ENCODE measurements around the gene CHMP1A. TPM values are rescaled to one million over a fixed set of nuclear protein-coding genes. Genes with fewer than 3 reads are reported as not detected.

CHMP1A gene
- total and polyA plus RNA-seq, 4 donors = 45.5 to 112 (median 73.9) TPM

DNA sequence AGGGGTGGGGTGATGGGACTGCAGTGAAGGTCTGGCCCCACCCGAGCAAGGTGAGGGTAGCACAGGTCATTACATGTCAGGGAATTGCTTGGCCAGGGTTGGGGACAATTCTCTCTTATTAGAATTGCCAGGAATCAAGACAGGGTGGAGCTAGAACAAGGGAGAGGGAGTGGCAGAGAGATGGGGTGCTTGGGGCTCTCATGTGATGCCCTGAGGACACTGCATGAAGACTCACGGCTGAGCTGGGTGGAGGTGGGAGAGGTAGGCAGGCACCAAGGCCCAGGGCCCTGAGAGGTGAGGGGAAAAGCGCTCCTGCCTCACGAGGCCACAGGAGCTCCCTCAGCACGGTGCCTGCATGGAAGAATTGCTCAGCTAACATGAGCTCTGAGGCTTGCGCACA is 40.5 kb downstream of the CHMP1A start:
- no peaks in the 10 kb centered on the region for H3K27me3 ChIP-seq (ENCODE audit: control insufficient read depth in 1 of 2, insufficient read depth in 2 of 2, low read length in 1 of 2)
- 52 to 60% methylated on average over 6 of the region's 6 CpGs for WGBS, 2 donors

GRCh38 chr16:89616623-89617022 is 40.9 kb downstream of the CHMP1A start:
- H3K4me1 ChIP-seq (ENCODE audit: control insufficient read depth in 1 of 2, insufficient read depth in 2 of 2, low read length in 2 of 2) = no peaks in the 10 kb centered on the region
- ATAC-seq (ENCODE audit: low FRiP score) = no peak
- no peaks in the 10 kb centered on the region for H3K36me3 ChIP-seq (ENCODE audit: control insufficient read depth in 1 of 2, insufficient read depth in 2 of 2, low read length in 1 of 2)
- no peak for DNase-seq
- WGBS, 2 donors = 82 to 85% methylated on average over 20 of the region's 20 CpGs
- H3K27me3 ChIP-seq (ENCODE audit: control insufficient read depth in 1 of 2, insufficient read depth in 2 of 2, low read length in 1 of 2) = no peaks in the 10 kb centered on the region
- H3K9me3 ChIP-seq (ENCODE audit: control insufficient read depth, low read length) = no peaks in the 10 kb centered on the region
- no peak overlapping the region for H3K4me3 ChIP-seq (ENCODE audit: low read length in 2 of 2)
- intact Hi-C loops (cut with DNase I) = no loop called here
- no peak overlapping the region for H3K27ac ChIP-seq (ENCODE audit: low read depth in 1 of 2, low read length in 2 of 2)

More for the DNA sequence above, 40.5 kb downstream of the CHMP1A start:
- H3K9me3 ChIP-seq (ENCODE audit: control insufficient read depth, low read length) = no peaks in the 10 kb centered on the region
- ATAC-seq (ENCODE audit: low FRiP score) = no peak
- intact Hi-C loops (cut with DNase I) = no loop called here
- no peak overlapping the region for H3K27ac ChIP-seq (ENCODE audit: low read depth in 1 of 2, low read length in 2 of 2)
- H3K4me3 ChIP-seq (ENCODE audit: low read length in 2 of 2) = no peak overlapping the region
- H3K36me3 ChIP-seq (ENCODE audit: control insufficient read depth in 1 of 2, insufficient read depth in 2 of 2, low read length in 1 of 2) = no peaks in the 10 kb centered on the region
- DNase-seq = no peak
- no peaks in the 10 kb centered on the region for H3K4me1 ChIP-seq (ENCODE audit: control insufficient read depth in 1 of 2, insufficient read depth in 2 of 2, low read length in 2 of 2)

DNA sequence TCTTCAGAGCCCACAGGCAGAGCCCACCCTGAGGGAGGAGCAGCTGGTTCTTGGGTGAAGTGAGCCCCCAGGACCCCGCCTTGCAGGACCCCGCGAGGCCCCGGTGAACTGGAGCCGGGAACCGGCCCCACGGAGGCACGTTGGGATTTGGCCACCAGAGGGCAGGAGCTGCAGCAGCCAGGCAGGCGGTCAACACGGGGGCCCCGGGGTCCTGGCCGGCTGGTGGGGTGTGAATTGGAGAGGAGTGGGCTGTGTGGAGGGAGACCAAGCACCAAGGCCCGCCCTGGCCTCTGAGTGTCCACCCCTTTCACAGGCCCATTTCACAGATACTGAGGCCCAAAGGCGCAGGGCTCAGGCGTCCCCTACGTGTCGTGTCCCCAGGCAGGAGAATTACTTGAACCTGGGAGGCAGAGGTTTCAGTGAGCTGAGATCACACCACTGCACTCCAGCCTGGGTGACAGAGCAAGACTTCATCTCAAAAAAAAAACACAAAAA is 41.9 kb downstream of the CHMP1A start:
- 24 to 26% methylated on average over 17 of the region's 17 CpGs for WGBS, 2 donors
- H3K27ac ChIP-seq (ENCODE audit: low read depth in 1 of 2, low read length in 2 of 2) = no peak overlapping the region
- H3K4me1 ChIP-seq (ENCODE audit: control insufficient read depth in 1 of 2, insufficient read depth in 2 of 2, low read length in 2 of 2) = no peaks in the 10 kb centered on the region
- no peak overlapping the region for H3K4me3 ChIP-seq (ENCODE audit: low read length in 2 of 2)
- H3K27me3 ChIP-seq (ENCODE audit: control insufficient read depth in 1 of 2, insufficient read depth in 2 of 2, low read length in 1 of 2) = no peaks in the 10 kb centered on the region
- DNase-seq (no peak), ATAC-seq (ENCODE audit: low FRiP score) (no peak)
- intact Hi-C loops (cut with DNase I) = no loop called here
- no peaks in the 10 kb centered on the region for H3K9me3 ChIP-seq (ENCODE audit: control insufficient read depth, low read length)
- no peaks in the 10 kb centered on the region for H3K36me3 ChIP-seq (ENCODE audit: control insufficient read depth in 1 of 2, insufficient read depth in 2 of 2, low read length in 1 of 2)

DNA sequence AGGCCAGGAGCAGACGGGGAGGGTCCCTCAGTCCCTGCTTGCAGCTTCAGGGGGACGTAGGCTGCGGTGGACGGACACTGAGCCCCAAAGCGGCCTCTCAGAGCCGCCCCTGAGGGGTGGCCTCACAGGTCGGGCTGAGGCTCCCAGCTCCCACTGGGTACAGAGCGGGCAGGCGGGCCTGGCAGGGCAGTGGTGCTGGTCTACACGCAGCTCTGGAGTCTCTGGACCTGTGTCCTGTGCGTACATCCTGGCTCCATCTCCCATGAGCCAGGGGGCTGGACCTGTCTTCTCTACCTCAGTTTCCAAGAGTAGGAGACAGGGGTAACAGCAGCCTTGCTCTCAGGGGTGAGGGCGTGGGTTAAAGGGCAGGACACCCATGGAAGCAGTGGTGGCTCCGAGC is 42.3 kb downstream of the CHMP1A start:
- Histone ChIP-seq H3K9me3 (ENCODE audit: control insufficient read depth, low read length) (no peaks in the 10 kb centered on the region), H3K4me1 (ENCODE audit: control insufficient read depth in 1 of 2, insufficient read depth in 2 of 2, low read length in 2 of 2) (no peaks in the 10 kb centered on the region), H3K4me3 (ENCODE audit: low read length in 2 of 2) (no peak overlapping the region), H3K27me3 (ENCODE audit: control insufficient read depth in 1 of 2, insufficient read depth in 2 of 2, low read length in 1 of 2) (no peaks in the 10 kb centered on the region), H3K27ac (ENCODE audit: low read depth in 1 of 2, low read length in 2 of 2) (no peak overlapping the region), H3K36me3 (ENCODE audit: control insufficient read depth in 1 of 2, insufficient read depth in 2 of 2, low read length in 1 of 2) (no peaks in the 10 kb centered on the region)
- DNase-seq = no peak
- no peak for ATAC-seq (ENCODE audit: low FRiP score)
- intact Hi-C loops (cut with DNase I) = no loop called here
- WGBS, 2 donors = 75 to 76% methylated on average over 13 of the region's 13 CpGs

- no peak overlapping the region for H3K27ac ChIP-seq (ENCODE audit: low read depth in 1 of 2, low read length in 2 of 2)
- H3K27me3 ChIP-seq (ENCODE audit: control insufficient read depth in 1 of 2, insufficient read depth in 2 of 2, low read length in 1 of 2) = no peaks in the 10 kb centered on the region
Observed at GRCh38 chr16:89613954-89614459, 43.5 kb downstream of the CHMP1A start.

GRCh38 chr16:89613231-89613953 is 44.1 kb downstream of the CHMP1A start, which contains the start of gene DPEP1:
Gene DPEP1 (plus strand): TSS chr16:89613642. CDS start chr16:89630411, 16,769 bp downstream.
- ATAC-seq (ENCODE audit: low FRiP score) = no peak
- no peak within 1 kb of the TSS for H3K4me3 ChIP-seq (ENCODE audit: low read length in 2 of 2)
- H3K4me1 ChIP-seq (ENCODE audit: control insufficient read depth in 1 of 2, insufficient read depth in 2 of 2, low read length in 2 of 2) = no peaks in the 10 kb centered on the region
- no peaks in the 10 kb centered on the region for H3K9me3 ChIP-seq (ENCODE audit: control insufficient read depth, low read length)
- intact Hi-C loops (cut with DNase I) = no loop called here
- no peak for DNase-seq
- no peaks in the 10 kb centered on the region for H3K27me3 ChIP-seq (ENCODE audit: control insufficient read depth in 1 of 2, insufficient read depth in 2 of 2, low read length in 1 of 2)
- WGBS, 2 donors = 76 to 78% methylated on average over 19 of the region's 19 CpGs
- no peak within 1 kb of the TSS for H3K27ac ChIP-seq (ENCODE audit: low read depth in 1 of 2, low read length in 2 of 2)
- H3K36me3 ChIP-seq (ENCODE audit: control insufficient read depth in 1 of 2, insufficient read depth in 2 of 2, low read length in 1 of 2) = no peaks in the 10 kb centered on the region

More at GRCh38 chr16:89613954-89614459, 43.5 kb downstream of the CHMP1A start:
- no peaks in the 10 kb centered on the region for H3K36me3 ChIP-seq (ENCODE audit: control insufficient read depth in 1 of 2, insufficient read depth in 2 of 2, low read length in 1 of 2)
- WGBS, 2 donors = 89 to 90% methylated on average over 22 of the region's 22 CpGs
- no peaks in the 10 kb centered on the region for H3K9me3 ChIP-seq (ENCODE audit: control insufficient read depth, low read length)
- H3K4me1 ChIP-seq (ENCODE audit: control insufficient read depth in 1 of 2, insufficient read depth in 2 of 2, low read length in 2 of 2) = no peaks in the 10 kb centered on the region
- H3K4me3 ChIP-seq (ENCODE audit: low read length in 2 of 2) = no peak overlapping the region
- ATAC-seq (ENCODE audit: low FRiP score) = no peak
- intact Hi-C loops (cut with DNase I) = no loop called here
- no peak for DNase-seq

- 83 to 85% methylated on average over 20 of the region's 20 CpGs for WGBS, 2 donors
- Histone ChIP-seq H3K27me3 (ENCODE audit: control insufficient read depth in 1 of 2, insufficient read depth in 2 of 2, low read length in 1 of 2) (no peaks in the 10 kb centered on the region), H3K4me1 (ENCODE audit: control insufficient read depth in 1 of 2, insufficient read depth in 2 of 2, low read length in 2 of 2) (no peaks in the 10 kb centered on the region), H3K4me3 (ENCODE audit: low read length in 2 of 2) (no peak overlapping the region), H3K9me3 (ENCODE audit: control insufficient read depth, low read length) (no peaks in the 10 kb centered on the region), H3K36me3 (ENCODE audit: control insufficient read depth in 1 of 2, insufficient read depth in 2 of 2, low read length in 1 of 2) (no peaks in the 10 kb centered on the region), H3K27ac (ENCODE audit: low read depth in 1 of 2, low read length in 2 of 2) (no peak overlapping the region)
- intact Hi-C loops (cut with DNase I) = no loop called here
- ATAC-seq (ENCODE audit: low FRiP score) (no peak), DNase-seq (no peak)
Observed at GRCh38 chr16:89612415-89613166, 44.9 kb downstream of the CHMP1A start.

DNA sequence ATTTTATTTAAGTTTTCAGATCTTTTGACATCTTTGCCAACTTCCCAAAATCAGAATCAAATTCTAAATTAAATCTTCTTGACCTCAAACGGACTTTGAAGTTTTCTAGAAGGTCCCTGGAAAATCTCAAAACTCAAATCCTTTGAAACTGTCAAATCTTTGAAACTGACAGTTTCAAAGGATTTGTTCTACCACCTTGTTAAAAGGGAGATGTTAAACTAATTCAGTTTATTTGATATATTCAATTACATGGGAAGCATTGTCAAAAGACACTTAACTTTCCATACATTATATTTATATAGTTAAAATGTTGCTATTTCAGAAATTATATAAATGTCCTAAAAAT is 47.4 kb downstream of the CHMP1A start:
- ATAC-seq (ENCODE audit: low FRiP score) = no peak
- Histone ChIP-seq H3K4me1 (ENCODE audit: control insufficient read depth in 1 of 2, insufficient read depth in 2 of 2, low read length in 2 of 2) (no peaks in the 10 kb centered on the region), H3K9me3 (ENCODE audit: control insufficient read depth, low read length) (no peaks in the 10 kb centered on the region), H3K27ac (ENCODE audit: low read depth in 1 of 2, low read length in 2 of 2) (no peak overlapping the region), H3K4me3 (ENCODE audit: low read length in 2 of 2) (no peak overlapping the region), H3K36me3 (ENCODE audit: control insufficient read depth in 1 of 2, insufficient read depth in 2 of 2, low read length in 1 of 2) (no peaks in the 10 kb centered on the region), H3K27me3 (ENCODE audit: control insufficient read depth in 1 of 2, insufficient read depth in 2 of 2, low read length in 1 of 2) (no peaks in the 10 kb centered on the region)
- DNase-seq = no peak
- 57 to 64% methylated on average over 1 of the region's 1 CpG for WGBS, 2 donors
- intact Hi-C loops (cut with DNase I) = no loop called here
